ENCODE measurements around the gene INSIG1.

GRCh38 chr7:155278921-155279320, 18.8 kb upstream of the INSIG1 start:
- no peak for TF ChIP-seq SIN3A (IDR thresholded peaks at IDR 0.05; ENCODE audit: low read depth)
- no peak for TF ChIP-seq CTCF (IDR thresholded peaks at IDR 0.05 in 2 of 3, conservative IDR thresholded peaks at IDR 0.05 in 1 of 3; ENCODE audit: borderline replicate concordance in 1 of 3, insufficient read depth in 1 of 3, low read depth in 2 of 3, low read length in 2 of 3)
- no peak for TF ChIP-seq EZH2phosphoT487 (IDR thresholded peaks at IDR 0.05; ENCODE audit: borderline replicate concordance)
- no peak for TF ChIP-seq MAX (IDR thresholded peaks at IDR 0.05)
- no peak for TF ChIP-seq EZH2 (IDR thresholded peaks at IDR 0.05)
- no peak for TF ChIP-seq POLR2A (IDR thresholded peaks at IDR 0.05; ENCODE audit: borderline replicate concordance, extremely low read depth, insufficient read depth, insufficient read length)
- TF ChIP-seq JUND (IDR thresholded peaks at IDR 0.05), result no peak
- TF ChIP-seq, protein P1, sequence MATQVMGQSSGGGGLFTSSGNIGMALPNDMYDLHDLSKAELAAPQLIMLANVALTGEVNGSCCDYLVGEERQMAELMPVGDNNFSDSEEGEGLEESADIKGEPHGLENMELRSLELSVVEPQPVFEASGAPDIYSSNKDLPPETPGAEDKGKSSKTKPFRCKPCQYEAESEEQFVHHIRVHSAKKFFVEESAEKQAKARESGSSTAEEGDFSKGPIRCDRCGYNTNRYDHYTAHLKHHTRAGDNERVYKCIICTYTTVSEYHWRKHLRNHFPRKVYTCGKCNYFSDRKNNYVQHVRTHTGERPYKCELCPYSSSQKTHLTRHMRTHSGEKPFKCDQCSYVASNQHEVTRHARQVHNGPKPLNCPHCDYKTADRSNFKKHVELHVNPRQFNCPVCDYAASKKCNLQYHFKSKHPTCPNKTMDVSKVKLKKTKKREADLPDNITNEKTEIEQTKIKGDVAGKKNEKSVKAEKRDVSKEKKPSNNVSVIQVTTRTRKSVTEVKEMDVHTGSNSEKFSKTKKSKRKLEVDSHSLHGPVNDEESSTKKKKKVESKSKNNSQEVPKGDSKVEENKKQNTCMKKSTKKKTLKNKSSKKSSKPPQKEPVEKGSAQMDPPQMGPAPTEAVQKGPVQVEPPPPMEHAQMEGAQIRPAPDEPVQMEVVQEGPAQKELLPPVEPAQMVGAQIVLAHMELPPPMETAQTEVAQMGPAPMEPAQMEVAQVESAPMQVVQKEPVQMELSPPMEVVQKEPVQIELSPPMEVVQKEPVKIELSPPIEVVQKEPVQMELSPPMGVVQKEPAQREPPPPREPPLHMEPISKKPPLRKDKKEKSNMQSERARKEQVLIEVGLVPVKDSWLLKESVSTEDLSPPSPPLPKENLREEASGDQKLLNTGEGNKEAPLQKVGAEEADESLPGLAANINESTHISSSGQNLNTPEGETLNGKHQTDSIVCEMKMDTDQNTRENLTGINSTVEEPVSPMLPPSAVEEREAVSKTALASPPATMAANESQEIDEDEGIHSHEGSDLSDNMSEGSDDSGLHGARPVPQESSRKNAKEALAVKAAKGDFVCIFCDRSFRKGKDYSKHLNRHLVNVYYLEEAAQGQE (IDR thresholded peaks at IDR 0.05; ENCODE audit: low read depth), result no peak
- TF ChIP-seq ZFX (IDR thresholded peaks at IDR 0.05), result no peak
- no peak for TF ChIP-seq SP1 (IDR thresholded peaks at IDR 0.05; ENCODE audit: low read depth)

All from HCT116 (cell line).